HG03457 (cell line): ENCODE results near the gene STIMATE.

Experiments
- ATAC-seq: cut with Tn5 transposase; IDR thresholded peaks from one replicate; pipeline ENCODE4 v1.9.1; 2021; ENCODE audit warnings: moderate number of reproducible peaks; ENCODE audit not compliant: unreplicated experiment

Gene STIMATE

GRCh38 chr3:52897130-52898122, at the start of gene STIMATE:
Gene STIMATE, minus strand, starts transcription at chr3:52897548. Its CDS starts 98 bp downstream, at chr3:52897450.
- ATAC-seq: peak; percentile 90

GRCh38 chr3:52939600-52939999, 42.3 kb upstream of the STIMATE start:
- ATAC-seq: no peak

GRCh38 chr3:52934630-52935530, 37.5 kb upstream of the STIMATE start:
- ATAC-seq: no peak

- ATAC-seq: no peak
Measured at GRCh38 chr3:52931889-52932288, 34.5 kb upstream of the STIMATE start.

- ATAC-seq: no peak
Measured at GRCh38 chr3:52931328-52931727, 34.0 kb upstream of the STIMATE start.

GRCh38 chr3:52930748-52931147, 33.4 kb upstream of the STIMATE start:
- no peak for ATAC-seq

GRCh38 chr3:52926554-52926953, 29.2 kb upstream of the STIMATE start:
- no peak for ATAC-seq

GRCh38 chr3:52925405-52926313, 28.3 kb upstream of the STIMATE start:
- no peak for ATAC-seq

- no peak for ATAC-seq
Measured at GRCh38 chr3:52923963-52924362, 26.6 kb upstream of the STIMATE start.

- no peak for ATAC-seq
Measured at GRCh38 chr3:52920841-52921240, 23.5 kb upstream of the STIMATE start.

GRCh38 chr3:52917044-52917443, 19.7 kb upstream of the STIMATE start:
- ATAC-seq: no peak

- no peak for ATAC-seq
Measured at GRCh38 chr3:52915294-52915693, 17.9 kb upstream of the STIMATE start.

- no peak for ATAC-seq
Measured at GRCh38 chr3:52912885-52913731, 15.8 kb upstream of the STIMATE start.

- ATAC-seq: no peak
Measured at GRCh38 chr3:52910823-52911222, 13.5 kb upstream of the STIMATE start.

- no peak for ATAC-seq
Measured at GRCh38 chr3:52907497-52907896, 10.1 kb upstream of the STIMATE start.

- ATAC-seq: no peak
Measured at GRCh38 chr3:52904552-52904951, 7.2 kb upstream of the STIMATE start.

- no peak for ATAC-seq
Measured at GRCh38 chr3:52904000-52904399, 6.7 kb upstream of the STIMATE start.

- ATAC-seq: no peak
Measured at GRCh38 chr3:52896613-52897012, 735 bp downstream of the STIMATE start.

GRCh38 chr3:52896151-52896550, 1.2 kb downstream of the STIMATE start:
- no peak for ATAC-seq

GRCh38 chr3:52895418-52895817, 1.9 kb downstream of the STIMATE start:
- no peak for ATAC-seq
